Inflammatory macrophage (primary cell): Measurements from ENCODE around the gene PIEZO2.
"Not testable (repeated sequence)": the region's sequence is repeated elsewhere in the genome, so short reads cannot be mapped to it uniquely, and the experiment has no call there.

Experiments used
- DNase-seq, 2 donors: peaks; one replicate each; pipeline ENCODE4 v3.0.0-alpha.2; 2020 to 2022

PIEZO2 gene

GRCh38 chr18:11148680-11149440 lies 509 bp downstream of the PIEZO2 start:
- DNase-seq, result no peak

GRCh38 chr18:11147962-11148679 lies 1.2 kb downstream of the PIEZO2 start:
- DNase-seq, result no peak

GRCh38 chr18:11147371-11147951 lies 1.9 kb downstream of the PIEZO2 start:
- no peak for DNase-seq

GRCh38 chr18:11146947-11147345 lies 2.4 kb downstream of the PIEZO2 start:
- no peak for DNase-seq

DNA sequence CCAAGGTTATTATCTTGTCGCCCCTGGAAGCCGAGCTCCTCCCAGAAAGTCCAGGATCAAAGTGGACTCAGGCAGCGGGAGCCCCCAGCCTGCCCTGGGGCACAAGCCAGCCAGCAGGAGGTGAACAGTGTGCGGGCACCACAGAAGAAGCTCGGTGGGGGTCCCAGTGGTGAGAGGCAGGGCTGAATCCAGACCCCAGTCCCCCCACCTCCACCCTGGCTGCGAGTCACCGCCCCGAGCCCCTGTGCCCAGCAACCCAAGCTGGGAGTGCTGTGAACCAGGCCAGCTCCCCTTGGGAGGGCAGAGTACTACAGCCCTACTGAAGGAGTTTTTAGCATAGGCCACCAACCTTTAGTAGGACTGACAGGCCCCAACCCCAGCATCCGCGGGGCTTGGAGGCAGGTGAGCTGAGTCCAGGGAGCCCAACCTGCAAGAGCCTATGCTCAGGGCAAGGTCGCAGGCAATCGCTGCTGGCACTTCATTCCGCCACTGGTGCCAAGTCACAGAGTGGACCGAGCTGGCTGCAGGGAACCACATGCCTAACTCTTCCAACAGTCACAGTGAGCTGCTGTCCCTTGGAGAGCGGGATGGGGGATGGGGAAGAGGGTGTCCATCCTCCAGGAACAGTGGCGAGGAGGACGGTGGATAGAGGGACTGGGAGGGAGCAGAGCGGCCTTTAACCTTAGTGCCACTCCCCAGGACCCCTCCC lies 3.0 kb downstream of the PIEZO2 start:
- no peak for DNase-seq

- DNase-seq, result no peak
Observed at GRCh38 chr18:11145413-11146191, 3.8 kb downstream of the PIEZO2 start.

GRCh38 chr18:11137400-11137799 lies 12.0 kb downstream of the PIEZO2 start:
- DNase-seq, result no peak

DNA sequence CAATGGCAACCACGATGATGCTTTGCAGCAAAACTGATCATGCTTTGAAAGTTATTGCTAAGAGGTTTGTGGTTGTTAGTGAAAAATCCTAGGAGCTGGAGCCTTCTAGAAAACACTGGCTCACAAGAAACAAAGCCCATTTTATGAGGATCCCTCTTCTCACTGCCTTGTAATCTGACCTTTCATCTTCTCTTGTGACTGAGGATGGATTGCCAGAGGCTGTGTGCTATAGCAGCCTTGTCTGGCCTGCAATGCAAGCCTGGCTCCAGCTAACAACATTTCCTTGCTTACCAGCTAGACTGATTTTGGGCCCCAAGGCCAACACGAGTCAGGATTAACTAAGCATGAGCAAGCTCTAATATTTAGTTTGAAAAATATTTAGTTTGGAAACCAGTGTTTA lies 13.1 kb downstream of the PIEZO2 start:
- no peak for DNase-seq

- DNase-seq, result no peak
Observed at GRCh38 chr18:11134940-11135339, 14.4 kb downstream of the PIEZO2 start.

DNA sequence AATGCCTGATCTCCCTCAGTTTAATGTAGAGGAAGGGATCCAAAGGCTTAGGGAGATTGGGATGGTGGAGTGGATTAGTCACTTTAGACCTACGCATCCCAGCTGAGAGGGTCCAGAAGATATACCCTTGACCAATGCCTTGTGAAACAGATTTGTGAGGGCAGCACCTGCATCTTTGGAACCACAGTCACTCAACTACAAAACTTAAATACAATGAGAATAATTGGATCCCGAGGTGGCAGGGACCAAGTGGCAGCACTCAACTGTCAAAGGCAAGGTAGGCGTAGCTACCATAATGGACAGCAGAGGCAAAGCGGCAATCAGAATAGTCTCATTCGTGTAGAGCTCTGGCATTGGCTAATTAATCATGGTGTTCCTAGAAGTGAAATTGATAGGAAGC lies 20.3 kb downstream of the PIEZO2 start:
- not testable (repeated sequence) for DNase-seq

DNA sequence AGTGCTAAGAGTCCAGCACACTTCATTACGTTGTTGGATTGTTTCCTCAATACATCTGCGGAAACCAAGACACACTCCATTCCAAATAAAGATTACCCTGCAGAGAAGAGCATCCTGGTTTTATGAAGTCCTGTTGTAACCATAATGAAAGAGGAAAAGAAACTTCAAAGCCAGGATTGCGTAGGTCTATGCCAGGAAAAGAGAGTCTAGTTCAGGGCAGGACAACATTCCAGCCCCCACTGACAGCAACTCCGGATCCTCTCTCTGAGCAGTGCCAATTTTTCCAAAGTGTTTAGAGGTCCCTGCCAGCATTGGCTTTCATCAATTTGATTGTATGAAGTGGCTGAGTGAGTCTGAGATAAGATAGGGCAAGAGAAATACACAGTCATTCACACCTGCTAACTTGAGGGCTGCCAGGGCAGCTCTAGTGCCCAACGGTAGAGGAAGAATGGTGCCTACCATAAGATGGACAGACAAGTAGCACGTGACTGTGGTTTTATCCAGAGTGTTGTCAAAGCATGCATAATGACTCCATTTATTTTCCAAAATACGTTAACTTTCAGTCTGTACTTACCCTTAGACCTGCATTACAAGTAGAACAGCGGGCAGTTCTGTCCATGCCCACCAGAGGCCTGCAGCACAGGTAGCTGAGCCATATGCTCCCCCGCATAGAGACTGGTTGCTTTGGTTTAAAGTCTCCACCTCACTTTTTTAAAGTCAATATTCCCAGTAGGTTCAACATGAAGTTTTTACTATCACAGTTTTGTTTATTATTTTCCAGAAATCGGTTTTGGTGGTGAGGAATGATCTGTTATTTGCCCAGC lies 23.7 kb downstream of the PIEZO2 start:
- DNase-seq, result no peak

DNA sequence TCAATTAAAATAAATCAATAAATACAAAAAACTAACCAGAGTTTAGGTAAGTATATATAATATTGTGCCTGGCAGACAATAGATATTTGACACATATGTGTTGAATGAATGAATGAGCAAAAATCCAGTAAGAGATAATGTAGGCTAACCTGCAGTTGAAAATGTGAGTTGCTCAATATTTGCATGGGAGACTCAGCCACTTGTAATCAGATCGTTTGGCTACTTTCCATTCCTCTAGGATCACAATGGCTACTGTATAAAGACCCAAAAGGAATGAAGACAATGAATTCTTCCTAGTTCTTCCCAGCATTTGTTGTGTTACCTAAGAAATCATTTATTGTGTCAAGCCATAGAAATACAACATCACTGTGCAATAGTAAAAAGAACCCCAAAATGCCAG lies 25.3 kb downstream of the PIEZO2 start:
- no peak for DNase-seq

GRCh38 chr18:11121443-11121849 lies 27.9 kb downstream of the PIEZO2 start:
- DNase-seq, result no peak

GRCh38 chr18:11119959-11120587 lies 29.3 kb downstream of the PIEZO2 start:
- DNase-seq, result no peak

GRCh38 chr18:11119550-11119949 lies 29.8 kb downstream of the PIEZO2 start:
- no peak for DNase-seq

DNA sequence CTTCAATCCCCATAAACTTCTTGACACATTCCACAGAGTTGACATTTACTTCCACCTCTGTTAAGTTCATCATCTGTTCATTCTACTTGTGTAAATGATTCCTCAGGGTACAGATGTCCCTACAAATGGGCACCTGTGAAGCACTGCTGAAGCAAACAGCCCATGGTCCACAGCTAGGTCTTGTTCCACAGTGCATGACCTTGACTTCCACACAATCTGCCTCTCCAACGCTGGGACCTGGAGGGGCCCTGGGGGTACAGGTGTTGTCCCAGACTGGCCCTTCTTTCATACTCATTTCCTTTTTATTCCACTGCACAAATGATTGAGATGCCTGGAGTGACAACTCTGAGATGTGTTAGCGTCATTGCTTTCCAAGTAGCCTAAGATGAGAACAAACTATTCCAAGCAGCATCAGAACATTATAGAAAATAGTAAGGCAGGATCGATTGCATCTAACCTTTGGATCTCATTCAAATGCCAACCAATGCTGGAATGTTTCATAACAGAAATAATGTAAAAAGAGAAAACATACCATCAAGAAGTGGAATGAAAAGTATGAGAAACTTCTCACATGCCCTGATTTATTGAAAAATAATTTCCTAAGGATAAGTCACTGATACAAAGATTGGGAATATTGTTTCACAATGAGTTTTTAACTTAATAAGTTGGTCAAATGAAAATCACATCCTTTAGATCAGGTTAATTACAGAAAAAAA lies 31.2 kb downstream of the PIEZO2 start:
- DNase-seq, result no peak

GRCh38 chr18:11115276-11115675 lies 34.1 kb downstream of the PIEZO2 start:
- no peak for DNase-seq

- no peak for DNase-seq
Observed at GRCh38 chr18:11114653-11115052, 34.7 kb downstream of the PIEZO2 start.

GRCh38 chr18:11113937-11114336 lies 35.4 kb downstream of the PIEZO2 start:
- no peak for DNase-seq

DNA sequence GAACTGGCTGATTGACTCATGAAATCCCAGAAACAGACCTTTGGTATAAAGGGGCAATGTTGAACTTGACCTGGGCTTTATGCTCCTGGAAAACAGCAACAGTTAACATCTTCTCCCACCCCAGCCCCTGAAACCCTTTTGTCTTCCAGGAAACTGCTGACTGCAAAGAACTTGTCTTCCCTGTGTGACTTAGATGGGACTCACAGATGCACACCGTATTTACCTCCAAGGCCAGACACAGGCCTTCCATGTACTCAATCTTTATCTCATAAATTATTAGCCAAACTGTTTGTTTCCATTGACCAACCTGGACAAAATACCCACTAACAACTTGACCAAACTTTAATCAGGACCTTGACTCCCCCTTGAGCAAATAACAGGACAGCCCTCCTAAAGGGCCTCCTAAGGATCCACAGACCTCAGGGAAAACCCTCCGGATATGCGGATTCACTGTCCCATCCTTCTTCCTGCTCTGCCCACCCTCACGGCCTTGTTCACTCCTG lies 36.3 kb downstream of the PIEZO2 start:
- DNase-seq, result no peak
